Lower leg skin (tissue), 4 donors: Measurements from ENCODE around the gene RPL7A. TPM values are rescaled to one million over a fixed set of nuclear protein-coding genes. Genes with fewer than 3 reads are reported as not detected.
"Not testable (repeated sequence)": the region's sequence is repeated elsewhere in the genome, so short reads cannot be mapped to it uniquely, and the experiment has no call there.

Experiments
- DNase-seq, 2 donors: peaks; one replicate each; pipeline ENCODE4 v3.0.0-alpha.2; 2019; ENCODE audit warnings: low spot score in 2 of 2
- H3K4me3 ChIP-seq: fragments of 200-600 bp; sonication (generic); 2 replicates; pipeline ENCODE4 v1.5.1; 2017; ENCODE audit warnings: mild to moderate bottlenecking, low read depth; ENCODE audit not compliant: poor library complexity, severe bottlenecking
- POLR2A ChIP-seq, 2 donors: fragments of 450-650 bp; IDR thresholded peaks; one replicate each; pipeline ENCODE4 v1.6.1; 2016 to 2017; ENCODE audit warnings: antibody characterized with exemption in 2 of 2, mild to moderate bottlenecking in 1 of 2, moderate library complexity in 1 of 2
- WGBS, 2 donors: methylation state at CpG; one replicate each; pipeline ENCODE4 v1.1.5; 2018; 5-methylcytosine and 5-hydroxymethylcytosine counted together
- intact Hi-C: fragments of 100-400 bp; cut with DNase I; formaldehyde crosslinking; loops from one replicate; pipeline ENCODE4 v1.15.0; 2023; ENCODE audit warnings: low total_unique reads
- total RNA-seq, 4 donors: library from RNA; depleted of rRNA; stranded (reverse); fragments of >200 nt; gene quantifications; one replicate each; pipeline ENCODE4 v1.1.0, GENCODE V29; 2016
- TF ChIP-seq, protein P1 (sequence below), 3 donors: fragments of 450-650 bp; IDR thresholded peaks; one replicate each; pipeline ENCODE4 v1.5.1; 2016; ENCODE audit warnings: antibody characterized with exemption in 3 of 3, mild to moderate bottlenecking in 3 of 3, moderate library complexity in 2 of 3

Gene RPL7A
- total RNA-seq, 4 donors from 2014 or later = 2,005 to 2,991 (median 2,631) TPM

- TF ChIP-seq, protein P1, sequence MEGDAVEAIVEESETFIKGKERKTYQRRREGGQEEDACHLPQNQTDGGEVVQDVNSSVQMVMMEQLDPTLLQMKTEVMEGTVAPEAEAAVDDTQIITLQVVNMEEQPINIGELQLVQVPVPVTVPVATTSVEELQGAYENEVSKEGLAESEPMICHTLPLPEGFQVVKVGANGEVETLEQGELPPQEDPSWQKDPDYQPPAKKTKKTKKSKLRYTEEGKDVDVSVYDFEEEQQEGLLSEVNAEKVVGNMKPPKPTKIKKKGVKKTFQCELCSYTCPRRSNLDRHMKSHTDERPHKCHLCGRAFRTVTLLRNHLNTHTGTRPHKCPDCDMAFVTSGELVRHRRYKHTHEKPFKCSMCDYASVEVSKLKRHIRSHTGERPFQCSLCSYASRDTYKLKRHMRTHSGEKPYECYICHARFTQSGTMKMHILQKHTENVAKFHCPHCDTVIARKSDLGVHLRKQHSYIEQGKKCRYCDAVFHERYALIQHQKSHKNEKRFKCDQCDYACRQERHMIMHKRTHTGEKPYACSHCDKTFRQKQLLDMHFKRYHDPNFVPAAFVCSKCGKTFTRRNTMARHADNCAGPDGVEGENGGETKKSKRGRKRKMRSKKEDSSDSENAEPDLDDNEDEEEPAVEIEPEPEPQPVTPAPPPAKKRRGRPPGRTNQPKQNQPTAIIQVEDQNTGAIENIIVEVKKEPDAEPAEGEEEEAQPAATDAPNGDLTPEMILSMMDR (IDR thresholded peaks at IDR 0.05) = no peak
- TF ChIP-seq POLR2A (IDR thresholded peaks at IDR 0.05) = no peak
- intact Hi-C loops = loop anchor here (10.0 kb wide), 1 partner anchor 147 kb away; no protein-coding TSS in a partner anchor
- 94 to 96% methylated on average over 54 to 57 of the region's 57 CpGs for WGBS, 2 donors
- H3K4me3 ChIP-seq = no peak overlapping the region
- peak in 1 of 2 donors; percentile 82 for DNase-seq
Measured at GRCh38 chr9:133331641-133332380, 16.2 kb upstream of the RPL7A start.

DNA sequence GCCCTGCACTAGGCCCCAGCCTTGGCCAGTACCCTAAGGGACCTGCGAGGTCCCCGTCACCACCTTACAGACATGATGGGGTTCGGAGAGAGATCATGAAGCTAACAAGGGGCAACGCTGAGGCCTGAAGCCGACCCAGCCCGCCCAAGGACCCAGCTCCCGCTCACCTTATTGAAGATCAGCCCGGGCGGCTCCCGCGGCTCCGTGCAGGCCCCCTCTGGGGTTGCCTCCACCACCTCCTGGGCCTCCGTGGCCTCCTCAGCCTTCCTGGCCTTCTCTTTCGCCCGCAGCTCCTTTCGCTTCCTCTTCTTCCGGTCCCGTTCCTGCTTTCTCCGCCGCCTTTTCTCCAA lies 15.7 kb upstream of the RPL7A start:
- no peak for DNase-seq
- intact Hi-C loops = loop anchor here (10.0 kb wide), 1 partner anchor 148 kb away; no protein-coding TSS in a partner anchor
- 87 to 90% methylated on average over 20 of the region's 20 CpGs for WGBS, 2 donors
- H3K4me3 ChIP-seq = no peak overlapping the region
- no peak for TF ChIP-seq POLR2A (IDR thresholded peaks at IDR 0.05)
- TF ChIP-seq, protein P1 (IDR thresholded peaks at IDR 0.05) = no peak

GRCh38 chr9:133333011-133333410 lies 15.0 kb upstream of the RPL7A start:
- DNase-seq = peak in 1 of 2 donors; percentile 75
- no peak for TF ChIP-seq POLR2A (IDR thresholded peaks at IDR 0.05)
- TF ChIP-seq, protein P1 (IDR thresholded peaks at IDR 0.05) = no peak
- WGBS, 2 donors = 93 to 98% methylated on average over 11 of the region's 11 CpGs
- H3K4me3 ChIP-seq = no peak overlapping the region
- intact Hi-C loops = loop anchor here (10.0 kb wide), 1 partner anchor 148 kb away; no protein-coding TSS in a partner anchor

GRCh38 chr9:133333566-133333965 lies 14.5 kb upstream of the RPL7A start:
- intact Hi-C loops = loop anchor here (10.0 kb wide), 1 partner anchor 149 kb away; no protein-coding TSS in a partner anchor
- no peak overlapping the region for H3K4me3 ChIP-seq
- TF ChIP-seq, protein P1 (IDR thresholded peaks at IDR 0.05) = no peak
- no peak for TF ChIP-seq POLR2A (IDR thresholded peaks at IDR 0.05)
- DNase-seq = peak in 1 of 2 donors; percentile 76
- 87 to 89% methylated on average over 10 of the region's 10 CpGs for WGBS, 2 donors

GRCh38 chr9:133334161-133334560 lies 13.9 kb upstream of the RPL7A start:
- intact Hi-C loops = loop anchor here (10.0 kb wide), 1 partner anchor 149 kb away; no protein-coding TSS in a partner anchor
- TF ChIP-seq, protein P1 (IDR thresholded peaks at IDR 0.05) = no peak
- DNase-seq = peak in 1 of 2 donors; percentile 61
- H3K4me3 ChIP-seq = no peak overlapping the region
- 66 to 68% methylated on average over 6 of the region's 6 CpGs for WGBS, 2 donors

DNA sequence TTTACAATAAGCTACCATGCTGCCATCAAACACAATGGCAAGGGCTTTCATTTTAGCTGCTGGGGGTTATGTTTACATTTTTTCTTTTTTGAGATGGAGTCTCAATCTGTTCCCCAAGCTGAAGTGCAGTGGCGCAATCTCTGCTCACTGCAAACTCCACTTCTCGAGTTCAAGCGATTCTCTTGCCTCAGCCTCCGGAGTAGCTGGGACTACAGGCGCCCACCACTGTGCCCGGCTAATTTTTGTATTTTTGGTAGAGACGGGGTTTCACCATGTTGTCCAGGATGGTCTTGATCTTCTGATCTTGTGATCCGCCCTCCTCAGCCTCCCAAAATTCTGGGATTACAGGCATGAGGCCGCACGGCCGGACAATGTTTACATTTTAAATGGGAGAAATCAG lies 13.1 kb upstream of the RPL7A start:
- WGBS, 2 donors = 84 to 86% methylated on average over 11 of the region's 11 CpGs
- peak in 1 of 2 donors; percentile 67 for DNase-seq
- not testable (repeated sequence) for H3K4me3 ChIP-seq
- intact Hi-C loops = loop anchor here (10.0 kb wide), 1 partner anchor 150 kb away; no protein-coding TSS in a partner anchor
